Transverse colon (tissue), 4 donors: Measurements from ENCODE around the gene SNRPA. TPM values are rescaled to one million over a fixed set of nuclear protein-coding genes. Genes with fewer than 3 reads are reported as not detected.
A peak's percentile ranks its signal among the peaks of the same experiment; 100 is the strongest.

Experiments used
- DNase-seq: peaks from one replicate; pipeline ENCODE4 v3.0.0-alpha.2; 2019
- H3K27ac ChIP-seq, 4 donors: fragments of 200-600 bp; sonication (generic); 2 replicates each; pipeline ENCODE4 v1.5.1; 2016 to 2018; ENCODE audit warnings: inconsistent platforms in 4 of 4
- H3K27me3 ChIP-seq: fragments of 200-600 bp; sonication (generic); 2 replicates; pipeline ENCODE4 v1.5.1; 2017; ENCODE audit warnings: inconsistent platforms
- H3K36me3 ChIP-seq, 4 donors: fragments of 200-600 bp; sonication (generic); 2 replicates each; pipeline ENCODE4 v1.5.1; 2017 to 2019; ENCODE audit warnings: inconsistent platforms in 4 of 4
- H3K4me1 ChIP-seq, 4 donors: fragments of 200-600 bp; sonication (generic); 2 replicates each; pipeline ENCODE4 v1.5.1; 2017 to 2020; ENCODE audit warnings: inconsistent platforms in 4 of 4
- H3K4me3 ChIP-seq, 4 donors: fragments of 200-600 bp; sonication (generic); 1 replicate in 1 of 4; 2 replicates in 3 of 4; pipeline versions ENCODE4 v1.5.1 to v1.6.1; 2017 to 2019; ENCODE audit warnings: inconsistent platforms in 4 of 4
- H3K9me3 ChIP-seq, 2 donors: fragments of 200-600 bp; sonication (generic); 2 replicates each; pipeline ENCODE4 v1.5.1; 2017 to 2019; ENCODE audit warnings: inconsistent platforms in 2 of 2
- CTCF ChIP-seq, 5 experiments: fragments of 200-600 bp in 3 of 5; fragments of 450-650 bp in 2 of 5; sonication (generic) in 3 of 5; IDR thresholded peaks; 1 replicate in 2 of 5; 2 replicates in 3 of 5; pipeline ENCODE4 v1.5.1; 2016 to 2017; ENCODE audit warnings: antibody characterized with exemption in 5 of 5, inconsistent platforms in 3 of 5, mild to moderate bottlenecking in 2 of 5, moderate library complexity in 1 of 5
- EP300 ChIP-seq: sonication (generic); formaldehyde crosslinking; IDR thresholded peaks from one replicate; pipeline ENCODE4 v1.6.1; 2017; ENCODE audit warnings: antibody characterized with exemption, low read depth
- POLR2A ChIP-seq: fragments of 450-650 bp; IDR thresholded peaks from one replicate; pipeline ENCODE4 v1.6.1; 2016; ENCODE audit warnings: antibody characterized with exemption, mild to moderate bottlenecking, moderate library complexity
- POLR2AphosphoS5 ChIP-seq, 3 donors: sonication (generic); formaldehyde crosslinking; IDR thresholded peaks; one replicate each; pipeline ENCODE4 v1.6.1; 2016; ENCODE audit warnings: antibody characterized with exemption in 3 of 3
- WGBS, 2 donors: methylation state at CpG; one replicate each; pipeline ENCODE4 v1.1.5; 2018; ENCODE audit warnings: low coverage in 1 of 2; 5-methylcytosine and 5-hydroxymethylcytosine counted together
- in situ Hi-C, 4 donors: fragments of 200-750 bp; cut with MboI; loops; one replicate each; pipeline versions ENCODE4 v1.15.0 to v1.15.1; 2017; ENCODE audit warnings: low sequenced_read_pairs in 3 of 4, low pct_ligation_motif_present in 1 of 4, low pct_unique_long_range_greater_than_20kb in 1 of 4
- intact Hi-C: fragments of 100-400 bp; cut with DNase I; formaldehyde crosslinking; loops from one replicate; pipeline ENCODE4 v1.15.1; 2023; ENCODE audit warnings: low total_unique reads
- total RNA-seq, 4 donors: library from RNA; depleted of rRNA; stranded (reverse); fragments of >200 nt; gene quantifications; one replicate each; pipeline ENCODE4 v1.1.0, GENCODE V29; 2016

SNRPA gene
- total RNA-seq, 4 donors from 2014 or later, result 45.1 to 85.3 (median 65.6) TPM

GRCh38 chr19:40718774-40719391 lies 32.1 kb upstream of the SNRPA start:
- H3K4me3 ChIP-seq, result peak overlapping the region; percentile 68 to 96 (median 88)
- peak; percentile 58 for TF ChIP-seq EP300
- no peak for TF ChIP-seq CTCF (IDR thresholded peaks at IDR 0.05)
- peak; percentile 36 to 82 (median 58) for TF ChIP-seq POLR2AphosphoS5 (IDR thresholded peaks at IDR 0.05)
- peak; percentile 41 for TF ChIP-seq POLR2A
- intact Hi-C loops (loop anchor here (10.0 kb wide), 1 partner anchor 86 kb away; no protein-coding TSS in a partner anchor), in situ Hi-C loops (loop anchor here in 2 of 4 donors (5.0 to 25.0 kb wide), 2 partner anchors 33 to 93 kb away; partner anchors contain the start of genes ACTMAP (in 1 of the 2) and SNRPA (in 1 of the 2))
- peak overlapping the region; percentile 94 to 99 (median 98) for H3K27ac ChIP-seq
- H3K9me3 ChIP-seq, result no peaks in the 10 kb centered on the region
- peaks cover 0 to 2% (median under 1%) of the 10 kb centered on the region in 4 donors for H3K36me3 ChIP-seq
- DNase-seq, result peak; percentile 93
- H3K27me3 ChIP-seq, result no peaks in the 10 kb centered on the region
- peaks cover 18 to 75% (median 60%) of the 10 kb centered on the region in 4 donors for H3K4me1 ChIP-seq
- 0 to 5% methylated on average over 3 to 16 of the region's 16 CpGs for WGBS, 2 donors

- Histone ChIP-seq H3K27ac (peak overlapping the region; percentile 94 to 99 (median 98)), H3K27me3 (no peaks in the 10 kb centered on the region), H3K4me3 (peak overlapping the region; percentile 68 to 96 (median 88)), H3K36me3 (peaks cover 0 to 4% (median 2%) of the 10 kb centered on the region in 4 donors), H3K9me3 (no peaks in the 10 kb centered on the region), H3K4me1 (peaks cover 13 to 70% (median 55%) of the 10 kb centered on the region in 4 donors)
- in situ Hi-C loops, result loop anchor here in 2 of 4 donors (5.0 to 25.0 kb wide), 2 partner anchors 33 to 93 kb away; partner anchors contain the start of genes ACTMAP (in 1 of the 2) and SNRPA (in 1 of the 2)
- TF ChIP-seq POLR2A (no peak), CTCF (IDR thresholded peaks at IDR 0.05) (no peak), EP300 (no peak), POLR2AphosphoS5 (IDR thresholded peaks at IDR 0.05) (no peak)
- intact Hi-C loops, result loop anchor here (10.0 kb wide), 1 partner anchor 85 kb away; no protein-coding TSS in a partner anchor
- DNase-seq, result no peak
- 32 to 50% methylated on average over 5 to 7 of the region's 7 CpGs for WGBS, 2 donors
Measured at GRCh38 chr19:40719414-40719894, 31.5 kb upstream of the SNRPA start.

GRCh38 chr19:40721140-40721486 lies 29.9 kb upstream of the SNRPA start:
- peak overlapping the region in 2 of 4 donors; percentile 4 to 96 for H3K4me3 ChIP-seq
- TF ChIP-seq POLR2AphosphoS5 (IDR thresholded peaks at IDR 0.05), result no peak
- no peak for TF ChIP-seq CTCF (IDR thresholded peaks at IDR 0.05)
- no peak for TF ChIP-seq POLR2A
- no peak for TF ChIP-seq EP300
- no peaks in the 10 kb centered on the region for H3K27me3 ChIP-seq
- no peak for DNase-seq
- peaks cover 0 to 13% (median 7%) of the 10 kb centered on the region in 4 donors for H3K36me3 ChIP-seq
- peak overlapping the region; percentile 94 to 99 (median 98) for H3K27ac ChIP-seq
- 17 to 98% methylated on average over 1 to 6 of the region's 6 CpGs for whole genome bisulfite sequencing, 2 donors
- H3K9me3 ChIP-seq, result no peaks in the 10 kb centered on the region
- peaks cover 12 to 56% (median 45%) of the 10 kb centered on the region in 4 donors for H3K4me1 ChIP-seq
- intact Hi-C loops, result no loop called here
- in situ Hi-C loops, result loop anchor here in 1 of 4 donors (25.0 kb wide), 1 partner anchor 91 kb away; no protein-coding TSS in a partner anchor

- DNase-seq, result no peak
- Histone ChIP-seq H3K27me3 (no peaks in the 10 kb centered on the region), H3K4me3 (peak overlapping the region in 1 of 4 donors; percentile 96), H3K9me3 (no peaks in the 10 kb centered on the region), H3K4me1 (peaks cover 12 to 53% (median 41%) of the 10 kb centered on the region in 4 donors), H3K27ac (peak overlapping the region; percentile 94 to 99 (median 98)), H3K36me3 (peaks cover 0 to 21% (median 11%) of the 10 kb centered on the region in 4 donors)
- in situ Hi-C loops, result loop anchor here in 1 of 4 donors (25.0 kb wide), 1 partner anchor 90 kb away; no protein-coding TSS in a partner anchor
- intact Hi-C loops, result no loop called here
- WGBS, 2 donors, result 73 to 82% methylated on average over 5 to 9 of the region's 9 CpGs
- TF ChIP-seq CTCF (IDR thresholded peaks at IDR 0.05) (no peak), POLR2AphosphoS5 (IDR thresholded peaks at IDR 0.05) (no peak), EP300 (no peak), POLR2A (no peak)
Measured at GRCh38 chr19:40721936-40722661, 28.9 kb upstream of the SNRPA start.
